Tibial nerve (tissue), 4 donors: ENCODE data around the gene USP32. TPM values are rescaled to one million over a fixed set of nuclear protein-coding genes. Genes with fewer than 3 reads are reported as not detected.
"Not testable (repeated sequence)": the region's sequence is repeated elsewhere in the genome, so short reads cannot be mapped to it uniquely, and the experiment has no call there.

Experiments
- DNase-seq, 2 donors: peaks; one replicate each; pipeline ENCODE4 v3.0.0-alpha.2; 2019; ENCODE audit warnings: low spot score in 2 of 2
- H3K27ac ChIP-seq, 4 donors: fragments of 200-600 bp; sonication (generic) in 3 of 4; one replicate each; pipeline ENCODE4 v1.5.1; 2017 to 2019; ENCODE audit warnings: mild to moderate bottlenecking in 1 of 4
- H3K27me3 ChIP-seq, 2 donors: fragments of 200-600 bp; sonication (generic) in 1 of 2; one replicate each; pipeline versions ENCODE4 v1.5.1 to v1.6.0; 2017 to 2019
- H3K36me3 ChIP-seq, 3 donors: fragments of 200-600 bp; sonication (generic); one replicate each; pipeline ENCODE4 v1.5.1; 2018 to 2019
- H3K4me1 ChIP-seq, 4 donors: fragments of 200-600 bp; sonication (generic) in 3 of 4; one replicate each; pipeline ENCODE4 v1.5.1; 2017 to 2019
- H3K4me3 ChIP-seq, 4 donors: fragments of 200-600 bp; sonication (generic) in 3 of 4; one replicate each; pipeline ENCODE4 v1.5.1; 2017 to 2019; ENCODE audit warnings: mild to moderate bottlenecking in 1 of 4, moderate library complexity in 1 of 4
- H3K9me3 ChIP-seq, 4 donors: fragments of 200-600 bp; sonication (generic) in 3 of 4; one replicate each; pipeline ENCODE4 v1.5.1; 2017 to 2019
- CTCF ChIP-seq, 5 experiments: fragments of 200-600 bp in 3 of 5; fragments of 450-650 bp in 2 of 5; sonication (generic) in 3 of 5; IDR thresholded peaks; one replicate each; pipeline ENCODE4 v1.5.1; 2016 to 2019; ENCODE audit warnings: antibody characterized with exemption in 5 of 5, mild to moderate bottlenecking in 3 of 5, moderate library complexity in 2 of 5
- EP300 ChIP-seq, 2 donors: sonication (generic); formaldehyde crosslinking; IDR thresholded peaks; one replicate each; pipeline ENCODE4 v1.6.1; 2017; ENCODE audit warnings: antibody characterized with exemption in 2 of 2, mild to moderate bottlenecking in 1 of 2
- POLR2A ChIP-seq, 2 donors: fragments of 450-650 bp; IDR thresholded peaks; one replicate each; pipeline ENCODE4 v1.6.1; 2017; ENCODE audit warnings: antibody characterized with exemption in 2 of 2, mild to moderate bottlenecking in 2 of 2, moderate library complexity in 2 of 2
- WGBS, 2 donors: methylation state at CpG; one replicate each; pipeline ENCODE4 v1.1.5; 2018; 5-methylcytosine and 5-hydroxymethylcytosine counted together
- total RNA-seq, 4 donors: library from RNA; depleted of rRNA; stranded (reverse); fragments of >200 nt; gene quantifications; one replicate each; pipeline ENCODE4 v1.1.0, GENCODE V29; 2016

Gene USP32
- total RNA-seq, 4 donors from 2014 or later, result 49.6 to 64.7 (median 56.5) TPM

- H3K36me3 ChIP-seq, result peaks cover 0 to 60% (median 14%) of the 10 kb centered on the region in 3 donors
- H3K27ac ChIP-seq, result no peak overlapping the region
- TF ChIP-seq POLR2A (IDR thresholded peaks at IDR 0.05) (no peak), EP300 (IDR thresholded peaks at IDR 0.05) (no peak), CTCF (IDR thresholded peaks at IDR 0.05) (no peak)
- no peaks in the 10 kb centered on the region for H3K9me3 ChIP-seq
- no peaks in the 10 kb centered on the region for H3K27me3 ChIP-seq
- no peaks in the 10 kb centered on the region for H3K4me1 ChIP-seq
- no peak for DNase-seq
- 90 to 91% methylated on average over 1 of the region's 1 CpG for WGBS, 2 donors
- H3K4me3 ChIP-seq, result no peak overlapping the region
These were observed 167.9 kb downstream of the USP32 start for GRCh38 chr17:60224064-60224463.

GRCh38 chr17:60223456-60223855 is 168.5 kb downstream of the USP32 start:
- Histone ChIP-seq H3K36me3 (peaks cover 0 to 65% (median 14%) of the 10 kb centered on the region in 3 donors), H3K4me3 (no peak overlapping the region), H3K4me1 (no peaks in the 10 kb centered on the region), H3K9me3 (no peaks in the 10 kb centered on the region), H3K27me3 (no peaks in the 10 kb centered on the region), H3K27ac (no peak overlapping the region)
- TF ChIP-seq EP300 (IDR thresholded peaks at IDR 0.05), result no peak
- no peak for TF ChIP-seq CTCF (IDR thresholded peaks at IDR 0.05)
- no peak for TF ChIP-seq POLR2A (IDR thresholded peaks at IDR 0.05)
- DNase-seq, result no peak
- 65 to 69% methylated on average over 1 of the region's 1 CpG for WGBS, 2 donors

- H3K4me3 ChIP-seq, H3K27me3 ChIP-seq, H3K27ac ChIP-seq, DNase-seq, H3K4me1 ChIP-seq, H3K9me3 ChIP-seq: not testable (repeated sequence)
- 85 to 88% methylated on average over 2 of the region's 2 CpGs for WGBS, 2 donors
- H3K36me3 ChIP-seq, result peaks cover 0 to 44% (median 14%) of the 10 kb centered on the region in 3 donors
These were observed 173.2 kb downstream of the USP32 start for GRCh38 chr17:60218774-60219173.

GRCh38 chr17:60215895-60216294 is 176.0 kb downstream of the USP32 start:
- not testable (repeated sequence) for H3K4me3 ChIP-seq, DNase-seq, H3K27me3 ChIP-seq, H3K9me3 ChIP-seq, H3K4me1 ChIP-seq, H3K27ac ChIP-seq
- no CpG with 5 or more reads among the region's 2 CpGs for WGBS, 2 donors
- H3K36me3 ChIP-seq, result peaks cover 0 to 17% (median 0%) of the 10 kb centered on the region in 3 donors

- not testable (repeated sequence) for H3K4me3 ChIP-seq, H3K27me3 ChIP-seq, H3K27ac ChIP-seq, DNase-seq, H3K9me3 ChIP-seq, H3K4me1 ChIP-seq
- H3K36me3 ChIP-seq, result peaks cover 0 to 16% (median 0%) of the 10 kb centered on the region in 3 donors
These were observed 180.7 kb downstream of the USP32 start for GRCh38 chr17:60211282-60211681.

DNA sequence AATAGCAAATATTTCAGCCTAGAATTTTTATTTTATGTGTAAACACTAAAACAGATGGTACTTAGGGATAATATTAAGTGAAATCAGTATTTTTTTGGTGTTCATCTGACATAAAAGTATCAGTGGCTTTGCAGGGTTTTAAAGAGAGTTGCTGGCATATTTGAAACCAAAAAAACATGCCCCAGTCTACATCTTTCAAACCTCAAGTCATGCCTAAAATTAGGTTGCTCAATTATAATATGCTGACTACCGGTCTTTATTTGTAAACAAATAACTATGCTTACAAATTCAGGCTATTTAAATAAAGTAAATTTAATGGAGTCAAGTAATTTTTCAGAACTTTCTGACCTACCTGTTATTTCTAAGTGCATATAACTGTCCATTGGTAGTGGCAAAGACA is 183.6 kb downstream of the USP32 start:
- H3K9me3 ChIP-seq, DNase-seq, H3K27ac ChIP-seq, H3K4me1 ChIP-seq, H3K4me3 ChIP-seq, H3K27me3 ChIP-seq: not testable (repeated sequence)
- WGBS, 2 donors, result 97 to 100% methylated on average over 1 of the region's 1 CpG
- peaks cover 0 to 27% (median 0%) of the 10 kb centered on the region in 3 donors for H3K36me3 ChIP-seq

DNA sequence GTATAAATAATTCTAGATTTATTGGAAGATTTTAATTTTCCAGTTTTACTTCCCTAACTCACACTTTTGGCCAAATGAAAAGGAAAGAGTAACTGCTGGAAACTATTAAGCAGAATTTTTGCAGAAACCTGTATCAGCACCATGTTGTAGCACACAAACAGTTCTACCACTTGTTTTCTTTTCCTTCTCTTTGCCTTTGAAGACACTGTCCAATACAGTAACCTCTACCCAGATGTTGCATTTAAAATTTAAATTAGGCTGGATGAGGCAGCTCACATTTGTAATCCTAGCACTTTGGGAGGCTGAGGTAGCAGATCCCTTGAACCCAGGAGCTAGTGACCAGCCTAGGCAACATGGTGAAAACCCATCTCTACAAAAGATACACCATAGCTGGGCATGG is 186.2 kb downstream of the USP32 start:
- H3K27me3 ChIP-seq, H3K9me3 ChIP-seq, H3K4me3 ChIP-seq, H3K27ac ChIP-seq, DNase-seq, H3K4me1 ChIP-seq: not testable (repeated sequence)
- peaks cover 0 to 35% (median 0%) of the 10 kb centered on the region in 3 donors for H3K36me3 ChIP-seq

GRCh38 chr17:60198630-60199029 is 193.3 kb downstream of the USP32 start:
- WGBS, 2 donors, result 64 to 80% methylated on average over 1 of the region's 1 CpG
- H3K27me3 ChIP-seq, DNase-seq, H3K9me3 ChIP-seq, H3K4me3 ChIP-seq, H3K4me1 ChIP-seq, H3K27ac ChIP-seq: not testable (repeated sequence)
- H3K36me3 ChIP-seq, result peaks cover 0 to 58% (median 4%) of the 10 kb centered on the region in 3 donors

- not testable (repeated sequence) for H3K9me3 ChIP-seq, H3K4me3 ChIP-seq, H3K4me1 ChIP-seq, DNase-seq, H3K27me3 ChIP-seq, H3K27ac ChIP-seq
- H3K36me3 ChIP-seq, result peaks cover 4 to 90% (median 4%) of the 10 kb centered on the region in 3 donors
- WGBS, 2 donors, result 94 to 96% methylated on average over 4 of the region's 4 CpGs
These were observed 197.8 kb downstream of the USP32 start for GRCh38 chr17:60194141-60194540.
